ENCODE measurements around the gene LCK. TPM values are rescaled to one million over a fixed set of nuclear protein-coding genes. Genes with fewer than 3 reads are reported as not detected.

LCK gene
- total and polyA plus RNA-seq, 9 of the 15 experiments (the other 6 are each of a cell fraction or from before 2014, with no cell fraction given): 0.04 to 0.47 (median 0.13) TPM; not detected in 6

DNA sequence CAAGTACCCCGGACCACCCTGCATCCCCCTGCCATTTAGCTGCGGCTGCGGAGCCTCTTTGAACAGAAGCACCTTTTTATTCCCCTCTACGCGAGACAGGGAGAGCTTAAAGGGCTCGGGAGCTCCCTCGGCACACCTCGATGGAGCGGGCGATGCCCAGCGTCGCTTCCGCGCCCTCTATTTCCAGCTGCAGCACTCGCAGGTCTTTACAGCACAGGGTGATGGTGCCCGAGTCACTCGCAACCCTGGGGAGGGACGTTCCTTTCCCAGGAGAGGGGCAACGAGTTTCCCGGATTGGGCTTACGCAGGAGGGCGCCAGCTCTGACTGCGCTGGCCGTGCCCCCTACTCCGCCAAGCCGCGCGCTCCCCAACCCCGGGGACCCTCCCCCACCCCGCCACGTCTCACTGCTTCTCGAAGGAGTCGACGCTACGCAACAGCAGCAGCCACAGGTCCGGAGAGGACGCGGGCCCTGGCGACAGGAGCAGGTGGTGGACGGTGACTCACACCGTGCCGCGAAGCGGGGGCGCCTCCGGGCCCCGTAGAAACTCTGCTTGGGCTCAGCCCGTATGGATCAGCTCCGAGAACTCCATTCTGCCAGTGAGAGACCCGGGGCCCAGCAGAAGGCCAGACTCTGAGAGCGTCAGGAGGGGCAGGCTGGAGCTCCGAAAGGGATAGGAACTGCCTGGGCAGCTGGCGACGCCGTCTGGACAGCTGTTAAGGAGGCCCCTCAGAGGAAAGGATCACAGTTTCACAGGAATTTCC lies 9.9 kb upstream of the LCK start (continued):
- TF ChIP-seq POLR2A (conservative IDR thresholded peaks at IDR 0.05) (no peak), NFRKB (IDR thresholded peaks at IDR 0.05; ENCODE audit: low read depth) (no peak), SOX6 (IDR thresholded peaks at IDR 0.05) (no peak), ZNF444 (CRISPR knock-in tag; IDR thresholded peaks at IDR 0.05) (no peak), NR4A1 (CRISPR knock-in tag; IDR thresholded peaks at IDR 0.05) (no peak), NR4A1 (tag; IDR thresholded peaks at IDR 0.05) (no peak), NR3C1 (CRISPR knock-in tag; IDR thresholded peaks at IDR 0.05) (no peak), FOSL1 (tag; conservative IDR thresholded peaks at IDR 0.05) (peak; percentile 48), ZNF184 (CRISPR knock-in tag; IDR thresholded peaks at IDR 0.05) (no peak), RBM17 (IDR thresholded peaks at IDR 0.05; ENCODE audit: borderline replicate concordance, low read depth, low read length) (no peak), CBX3 (IDR thresholded peaks at IDR 0.05; ENCODE audit: borderline replicate concordance in 1 of 2, low read length in 2 of 2) (peak in 1 of 2 experiments; percentile 81; a peak in 1 of 3 replicates), CREB1 (IDR thresholded peaks at IDR 0.05) (peak; percentile 40; the same call in 1 of the 2 replicates), CREB1 (CRISPR knock-in tag; IDR thresholded peaks at IDR 0.05) (peak; percentile 38; the same call in 1 of the 2 replicates)
- TF ChIP-seq, protein P1, sequence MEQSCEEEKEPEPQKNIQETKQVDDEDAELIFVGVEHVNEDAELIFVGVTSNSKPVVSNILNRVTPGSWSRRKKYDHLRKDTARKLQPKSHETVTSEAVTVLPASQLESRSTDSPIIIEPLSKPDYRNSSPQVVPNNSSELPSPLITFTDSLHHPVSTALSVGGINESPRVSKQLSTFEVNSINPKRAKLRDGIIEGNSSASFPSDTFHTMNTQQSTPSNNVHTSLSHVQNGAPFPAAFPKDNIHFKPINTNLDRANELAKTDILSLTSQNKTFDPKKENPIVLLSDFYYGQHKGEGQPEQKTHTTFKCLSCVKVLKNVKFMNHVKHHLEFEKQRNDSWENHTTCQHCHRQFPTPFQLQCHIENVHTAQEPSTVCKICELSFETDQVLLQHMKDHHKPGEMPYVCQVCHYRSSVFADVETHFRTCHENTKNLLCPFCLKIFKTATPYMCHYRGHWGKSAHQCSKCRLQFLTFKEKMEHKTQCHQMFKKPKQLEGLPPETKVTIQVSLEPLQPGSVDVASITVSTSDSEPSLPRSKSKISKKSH (CRISPR knock-in tag; IDR thresholded peaks at IDR 0.05): no peak
- TF ChIP-seq, protein P2, sequence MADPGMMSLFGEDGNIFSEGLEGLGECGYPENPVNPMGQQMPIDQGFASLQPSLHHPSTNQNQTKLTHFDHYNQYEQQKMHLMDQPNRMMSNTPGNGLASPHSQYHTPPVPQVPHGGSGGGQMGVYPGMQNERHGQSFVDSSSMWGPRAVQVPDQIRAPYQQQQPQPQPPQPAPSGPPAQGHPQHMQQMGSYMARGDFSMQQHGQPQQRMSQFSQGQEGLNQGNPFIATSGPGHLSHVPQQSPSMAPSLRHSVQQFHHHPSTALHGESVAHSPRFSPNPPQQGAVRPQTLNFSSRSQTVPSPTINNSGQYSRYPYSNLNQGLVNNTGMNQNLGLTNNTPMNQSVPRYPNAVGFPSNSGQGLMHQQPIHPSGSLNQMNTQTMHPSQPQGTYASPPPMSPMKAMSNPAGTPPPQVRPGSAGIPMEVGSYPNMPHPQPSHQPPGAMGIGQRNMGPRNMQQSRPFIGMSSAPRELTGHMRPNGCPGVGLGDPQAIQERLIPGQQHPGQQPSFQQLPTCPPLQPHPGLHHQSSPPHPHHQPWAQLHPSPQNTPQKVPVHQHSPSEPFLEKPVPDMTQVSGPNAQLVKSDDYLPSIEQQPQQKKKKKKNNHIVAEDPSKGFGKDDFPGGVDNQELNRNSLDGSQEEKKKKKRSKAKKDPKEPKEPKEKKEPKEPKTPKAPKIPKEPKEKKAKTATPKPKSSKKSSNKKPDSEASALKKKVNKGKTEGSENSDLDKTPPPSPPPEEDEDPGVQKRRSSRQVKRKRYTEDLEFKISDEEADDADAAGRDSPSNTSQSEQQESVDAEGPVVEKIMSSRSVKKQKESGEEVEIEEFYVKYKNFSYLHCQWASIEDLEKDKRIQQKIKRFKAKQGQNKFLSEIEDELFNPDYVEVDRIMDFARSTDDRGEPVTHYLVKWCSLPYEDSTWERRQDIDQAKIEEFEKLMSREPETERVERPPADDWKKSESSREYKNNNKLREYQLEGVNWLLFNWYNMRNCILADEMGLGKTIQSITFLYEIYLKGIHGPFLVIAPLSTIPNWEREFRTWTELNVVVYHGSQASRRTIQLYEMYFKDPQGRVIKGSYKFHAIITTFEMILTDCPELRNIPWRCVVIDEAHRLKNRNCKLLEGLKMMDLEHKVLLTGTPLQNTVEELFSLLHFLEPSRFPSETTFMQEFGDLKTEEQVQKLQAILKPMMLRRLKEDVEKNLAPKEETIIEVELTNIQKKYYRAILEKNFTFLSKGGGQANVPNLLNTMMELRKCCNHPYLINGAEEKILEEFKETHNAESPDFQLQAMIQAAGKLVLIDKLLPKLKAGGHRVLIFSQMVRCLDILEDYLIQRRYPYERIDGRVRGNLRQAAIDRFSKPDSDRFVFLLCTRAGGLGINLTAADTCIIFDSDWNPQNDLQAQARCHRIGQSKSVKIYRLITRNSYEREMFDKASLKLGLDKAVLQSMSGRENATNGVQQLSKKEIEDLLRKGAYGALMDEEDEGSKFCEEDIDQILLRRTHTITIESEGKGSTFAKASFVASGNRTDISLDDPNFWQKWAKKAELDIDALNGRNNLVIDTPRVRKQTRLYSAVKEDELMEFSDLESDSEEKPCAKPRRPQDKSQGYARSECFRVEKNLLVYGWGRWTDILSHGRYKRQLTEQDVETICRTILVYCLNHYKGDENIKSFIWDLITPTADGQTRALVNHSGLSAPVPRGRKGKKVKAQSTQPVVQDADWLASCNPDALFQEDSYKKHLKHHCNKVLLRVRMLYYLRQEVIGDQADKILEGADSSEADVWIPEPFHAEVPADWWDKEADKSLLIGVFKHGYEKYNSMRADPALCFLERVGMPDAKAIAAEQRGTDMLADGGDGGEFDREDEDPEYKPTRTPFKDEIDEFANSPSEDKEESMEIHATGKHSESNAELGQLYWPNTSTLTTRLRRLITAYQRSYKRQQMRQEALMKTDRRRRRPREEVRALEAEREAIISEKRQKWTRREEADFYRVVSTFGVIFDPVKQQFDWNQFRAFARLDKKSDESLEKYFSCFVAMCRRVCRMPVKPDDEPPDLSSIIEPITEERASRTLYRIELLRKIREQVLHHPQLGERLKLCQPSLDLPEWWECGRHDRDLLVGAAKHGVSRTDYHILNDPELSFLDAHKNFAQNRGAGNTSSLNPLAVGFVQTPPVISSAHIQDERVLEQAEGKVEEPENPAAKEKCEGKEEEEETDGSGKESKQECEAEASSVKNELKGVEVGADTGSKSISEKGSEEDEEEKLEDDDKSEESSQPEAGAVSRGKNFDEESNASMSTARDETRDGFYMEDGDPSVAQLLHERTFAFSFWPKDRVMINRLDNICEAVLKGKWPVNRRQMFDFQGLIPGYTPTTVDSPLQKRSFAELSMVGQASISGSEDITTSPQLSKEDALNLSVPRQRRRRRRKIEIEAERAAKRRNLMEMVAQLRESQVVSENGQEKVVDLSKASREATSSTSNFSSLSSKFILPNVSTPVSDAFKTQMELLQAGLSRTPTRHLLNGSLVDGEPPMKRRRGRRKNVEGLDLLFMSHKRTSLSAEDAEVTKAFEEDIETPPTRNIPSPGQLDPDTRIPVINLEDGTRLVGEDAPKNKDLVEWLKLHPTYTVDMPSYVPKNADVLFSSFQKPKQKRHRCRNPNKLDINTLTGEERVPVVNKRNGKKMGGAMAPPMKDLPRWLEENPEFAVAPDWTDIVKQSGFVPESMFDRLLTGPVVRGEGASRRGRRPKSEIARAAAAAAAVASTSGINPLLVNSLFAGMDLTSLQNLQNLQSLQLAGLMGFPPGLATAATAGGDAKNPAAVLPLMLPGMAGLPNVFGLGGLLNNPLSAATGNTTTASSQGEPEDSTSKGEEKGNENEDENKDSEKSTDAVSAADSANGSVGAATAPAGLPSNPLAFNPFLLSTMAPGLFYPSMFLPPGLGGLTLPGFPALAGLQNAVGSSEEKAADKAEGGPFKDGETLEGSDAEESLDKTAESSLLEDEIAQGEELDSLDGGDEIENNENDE (IDR thresholded peaks at IDR 0.05; ENCODE audit: low read depth, low read length): no peak
- TF ChIP-seq, protein P3, sequence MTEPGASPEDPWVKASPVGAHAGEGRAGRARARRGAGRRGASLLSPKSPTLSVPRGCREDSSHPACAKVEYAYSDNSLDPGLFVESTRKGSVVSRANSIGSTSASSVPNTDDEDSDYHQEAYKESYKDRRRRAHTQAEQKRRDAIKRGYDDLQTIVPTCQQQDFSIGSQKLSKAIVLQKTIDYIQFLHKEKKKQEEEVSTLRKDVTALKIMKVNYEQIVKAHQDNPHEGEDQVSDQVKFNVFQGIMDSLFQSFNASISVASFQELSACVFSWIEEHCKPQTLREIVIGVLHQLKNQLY (CRISPR knock-in tag; conservative IDR thresholded peaks at IDR 0.05): no peak

Measured in K562 (cell line).